GM12892 (cell line): Measurements from ENCODE around the gene TTC22.

Experiments used
- POLR2A ChIP-seq: IDR thresholded peaks from 2 replicates; pipeline ENCODE4 v1.6.1; 2011; ENCODE audit warnings: low read depth, low read length, control low read depth
- TAF1 ChIP-seq: IDR thresholded peaks from 2 replicates; pipeline ENCODE4 v1.6.1; 2011; ENCODE audit warnings: low read depth, mild to moderate bottlenecking, control low read depth, low read length, borderline replicate concordance

- TF ChIP-seq POLR2A (no peak), TAF1 (no peak)
Observed at GRCh38 chr1:54750596-54750995, 50.5 kb downstream of the TTC22 start.
